Transverse colon (tissue), 3 donors: ENCODE data around the gene PKLR.

Source experiments
- POLR2A ChIP-seq: fragments of 450-650 bp; IDR thresholded peaks from one replicate; pipeline ENCODE4 v1.6.1; 2016; ENCODE audit warnings: antibody characterized with exemption, mild to moderate bottlenecking, moderate library complexity
- TF ChIP-seq, protein P1 (sequence below), 5 experiments: fragments of 200-600 bp in 3 of 5; fragments of 450-650 bp in 2 of 5; sonication (generic) in 3 of 5; IDR thresholded peaks; 1 replicate in 2 of 5; 2 replicates in 3 of 5; pipeline ENCODE4 v1.5.1; 2016 to 2017; ENCODE audit warnings: antibody characterized with exemption in 5 of 5, inconsistent platforms in 3 of 5, mild to moderate bottlenecking in 2 of 5, moderate library complexity in 1 of 5

DNA sequence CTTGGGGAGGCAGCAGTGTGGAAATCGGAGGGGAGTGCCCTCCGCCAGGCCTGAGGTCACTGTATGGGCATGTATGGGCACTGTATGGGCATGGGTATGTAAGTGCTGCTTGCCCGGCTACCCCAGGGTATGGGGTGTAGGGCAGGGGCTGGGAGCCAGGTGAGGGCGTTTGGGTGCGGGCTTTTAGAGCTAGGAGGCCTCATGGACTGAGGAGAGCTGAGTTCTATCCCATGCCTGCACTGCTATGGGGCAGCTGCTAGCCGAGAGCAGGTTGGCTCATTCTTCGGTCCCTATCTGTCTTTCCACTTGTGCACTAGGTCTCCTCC lies 5.3 kb downstream of the PKLR start:
- TF ChIP-seq, protein P1, sequence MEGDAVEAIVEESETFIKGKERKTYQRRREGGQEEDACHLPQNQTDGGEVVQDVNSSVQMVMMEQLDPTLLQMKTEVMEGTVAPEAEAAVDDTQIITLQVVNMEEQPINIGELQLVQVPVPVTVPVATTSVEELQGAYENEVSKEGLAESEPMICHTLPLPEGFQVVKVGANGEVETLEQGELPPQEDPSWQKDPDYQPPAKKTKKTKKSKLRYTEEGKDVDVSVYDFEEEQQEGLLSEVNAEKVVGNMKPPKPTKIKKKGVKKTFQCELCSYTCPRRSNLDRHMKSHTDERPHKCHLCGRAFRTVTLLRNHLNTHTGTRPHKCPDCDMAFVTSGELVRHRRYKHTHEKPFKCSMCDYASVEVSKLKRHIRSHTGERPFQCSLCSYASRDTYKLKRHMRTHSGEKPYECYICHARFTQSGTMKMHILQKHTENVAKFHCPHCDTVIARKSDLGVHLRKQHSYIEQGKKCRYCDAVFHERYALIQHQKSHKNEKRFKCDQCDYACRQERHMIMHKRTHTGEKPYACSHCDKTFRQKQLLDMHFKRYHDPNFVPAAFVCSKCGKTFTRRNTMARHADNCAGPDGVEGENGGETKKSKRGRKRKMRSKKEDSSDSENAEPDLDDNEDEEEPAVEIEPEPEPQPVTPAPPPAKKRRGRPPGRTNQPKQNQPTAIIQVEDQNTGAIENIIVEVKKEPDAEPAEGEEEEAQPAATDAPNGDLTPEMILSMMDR (IDR thresholded peaks at IDR 0.05) = no peak
- no peak for TF ChIP-seq POLR2A
